GM21825 (cell line): ENCODE results near the gene SH3RF2.
A peak's percentile ranks its signal among the peaks of the same experiment; 100 is the strongest.
"Not testable (repeated sequence)": the region's sequence is repeated elsewhere in the genome, so short reads cannot be mapped to it uniquely, and the experiment has no call there.

Experiments used
- ATAC-seq: cut with Tn5 transposase; IDR thresholded peaks from one replicate; pipeline ENCODE4 v1.9.1; 2021; ENCODE audit warnings: mild to moderate bottlenecking, moderate library complexity; ENCODE audit not compliant: unreplicated experiment

SH3RF2 gene

GRCh38 chr5:146073239-146073900, 137.0 kb downstream of the SH3RF2 start:
- no peak for ATAC-seq

DNA sequence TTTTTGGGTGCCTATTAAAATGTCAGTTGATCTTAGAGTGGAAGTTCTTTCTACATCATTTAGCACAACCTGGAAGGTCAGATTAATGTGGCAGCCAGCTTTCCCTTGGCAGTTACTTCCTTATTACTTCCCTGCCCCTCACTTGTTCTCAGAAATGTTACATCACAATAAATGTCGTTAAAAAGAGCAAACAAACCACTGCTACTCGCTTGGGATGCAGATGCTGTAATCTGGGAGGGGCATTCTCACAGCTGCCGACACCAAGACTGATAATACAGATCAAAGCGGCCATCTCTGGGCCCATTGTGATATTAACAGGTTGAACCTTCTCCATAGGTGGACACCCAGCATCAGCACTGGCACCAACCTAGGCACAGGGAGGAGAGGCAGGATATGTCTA, 139.7 kb downstream of the SH3RF2 start:
- ATAC-seq, result no peak

DNA sequence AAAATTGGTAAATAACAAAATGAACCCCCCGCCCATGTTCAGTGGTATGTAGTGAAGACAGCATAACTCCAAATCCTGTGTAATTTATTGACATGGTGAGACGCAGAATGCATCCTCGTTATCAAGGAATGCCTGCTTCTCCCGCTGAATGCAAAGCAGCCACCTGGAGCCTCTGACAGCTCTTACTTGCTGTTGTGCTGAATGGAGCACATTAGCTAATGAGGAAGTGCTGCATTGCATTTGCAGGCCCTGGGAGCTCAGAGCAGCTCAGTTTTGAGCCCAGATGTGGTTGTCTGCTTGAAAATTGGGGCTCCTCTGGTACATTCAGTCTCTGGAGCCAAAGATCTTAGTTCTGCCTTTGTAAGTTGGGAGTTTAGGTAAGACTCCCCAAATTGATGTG, 140.1 kb downstream of the SH3RF2 start:
- ATAC-seq, result no peak

DNA sequence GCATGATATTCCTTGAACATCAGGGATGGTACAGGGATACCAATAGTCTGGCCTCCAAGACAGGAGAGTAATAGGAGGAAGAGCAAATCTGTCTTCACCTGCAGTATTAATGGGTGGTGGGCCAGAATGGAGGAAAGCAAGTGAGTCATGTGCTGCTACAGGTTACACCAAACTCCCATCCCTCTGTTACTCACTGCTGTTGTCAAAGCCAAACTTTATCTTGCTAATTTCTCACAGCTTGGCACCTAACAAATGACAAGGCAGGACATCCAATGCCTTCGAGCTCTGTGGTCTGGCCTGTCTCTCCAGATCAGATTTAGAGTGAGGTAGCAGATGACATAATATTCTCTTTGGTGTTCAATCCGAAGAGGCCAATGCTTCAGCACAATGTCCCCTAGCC, 142.2 kb downstream of the SH3RF2 start:
- ATAC-seq, result no peak

DNA sequence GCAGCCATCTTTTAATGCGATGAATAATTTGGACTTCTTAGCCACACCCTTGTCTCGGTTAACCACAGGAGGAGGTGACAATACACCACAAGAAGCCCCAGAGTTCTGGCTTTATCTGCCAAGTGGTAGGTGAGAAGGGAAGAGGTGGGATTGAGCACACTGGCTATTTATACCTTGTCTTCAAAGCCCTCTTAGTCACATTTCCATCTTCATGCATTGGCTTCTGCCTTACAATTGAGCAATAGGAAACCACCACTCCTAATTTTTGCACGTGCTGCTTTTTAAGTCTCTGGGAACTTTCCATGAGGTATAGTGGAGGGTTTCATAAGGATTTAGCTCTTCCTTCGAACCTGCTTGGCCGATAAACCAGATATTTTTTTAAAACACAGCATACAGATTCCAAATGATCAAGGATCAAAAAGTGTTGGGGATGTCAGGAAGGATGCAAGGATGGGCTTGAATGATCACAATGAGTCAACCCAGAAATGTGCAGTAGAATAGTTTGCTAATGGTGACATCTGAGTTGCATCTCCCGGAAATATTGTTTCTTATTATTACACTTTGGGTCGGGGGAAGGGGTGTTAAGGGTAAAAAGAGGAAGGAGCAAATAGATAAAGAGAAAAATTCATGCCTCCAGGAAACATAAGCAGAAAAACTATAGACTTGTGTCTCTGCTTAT, 143.5 kb downstream of the SH3RF2 start:
- ATAC-seq, result no peak

- no peak for ATAC-seq
Measured at GRCh38 chr5:146081556-146081955, 145.2 kb downstream of the SH3RF2 start.

GRCh38 chr5:146082798-146083197, 146.4 kb downstream of the SH3RF2 start:
- ATAC-seq, result peak; percentile 91

GRCh38 chr5:146084376-146084775, 148.0 kb downstream of the SH3RF2 start:
- ATAC-seq, result no peak

GRCh38 chr5:146088098-146088497, 151.7 kb downstream of the SH3RF2 start:
- ATAC-seq, result no peak

DNA sequence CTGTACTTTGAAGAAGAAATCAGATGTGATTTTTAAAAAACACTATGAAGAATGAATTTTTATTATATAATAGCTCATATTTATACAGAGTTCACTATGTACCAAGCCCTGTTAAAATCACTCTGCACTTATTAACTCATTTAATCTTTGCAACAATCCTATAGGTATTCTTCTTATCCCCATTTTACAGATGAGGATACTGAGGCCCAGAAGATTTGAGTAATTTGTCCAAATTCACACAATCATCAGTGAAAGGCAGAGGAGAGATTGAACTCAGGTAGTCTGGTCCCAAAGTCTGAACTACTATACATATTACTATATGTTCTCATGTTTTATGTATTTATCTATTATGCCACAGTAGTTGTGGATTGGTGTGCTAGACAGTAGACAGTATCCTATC, 152.9 kb downstream of the SH3RF2 start:
- ATAC-seq, result no peak

DNA sequence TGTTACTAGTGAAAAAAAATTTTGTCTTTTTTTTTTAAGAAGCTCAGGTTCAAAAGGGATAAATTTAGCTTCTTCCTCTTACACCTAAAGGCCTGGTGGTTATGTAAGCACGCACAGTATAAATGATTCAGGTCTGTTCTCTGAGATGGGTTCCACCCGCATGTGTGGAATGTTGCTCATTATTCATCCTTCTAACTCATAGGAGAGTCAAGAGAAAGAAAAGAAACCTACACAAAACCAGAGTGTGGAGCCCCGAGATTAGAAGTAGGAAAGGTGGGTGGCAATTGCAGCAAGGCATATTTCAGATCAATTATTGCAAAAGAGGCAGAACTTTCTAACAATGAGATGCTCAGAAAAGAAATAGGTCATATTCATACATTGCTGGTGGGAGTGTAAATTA, 155.5 kb downstream of the SH3RF2 start:
- ATAC-seq, result no peak

- no peak for ATAC-seq
Measured at GRCh38 chr5:146098047-146098446, 161.7 kb downstream of the SH3RF2 start.

DNA sequence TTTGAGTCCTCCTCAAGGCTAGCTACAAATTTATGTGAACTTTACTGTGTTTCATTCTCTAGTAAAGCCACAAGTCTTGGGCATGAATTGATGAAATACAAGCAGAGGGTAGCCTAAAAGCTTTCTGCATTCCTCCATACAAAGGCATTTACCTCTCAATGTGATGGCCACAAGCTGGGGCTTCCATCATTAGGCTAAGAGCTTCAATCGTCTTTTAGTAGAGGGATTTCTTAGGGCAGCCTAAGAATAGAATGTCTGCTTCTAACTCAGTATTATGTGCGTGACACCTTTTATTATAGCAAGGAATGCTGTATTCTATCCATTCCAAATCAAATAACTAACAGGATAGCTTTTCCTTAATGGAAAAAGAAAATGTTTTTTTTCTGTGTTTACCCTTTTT, 165.3 kb downstream of the SH3RF2 start:
- no peak for ATAC-seq

- ATAC-seq, result no peak
Measured at GRCh38 chr5:146103594-146103993, 167.2 kb downstream of the SH3RF2 start.

DNA sequence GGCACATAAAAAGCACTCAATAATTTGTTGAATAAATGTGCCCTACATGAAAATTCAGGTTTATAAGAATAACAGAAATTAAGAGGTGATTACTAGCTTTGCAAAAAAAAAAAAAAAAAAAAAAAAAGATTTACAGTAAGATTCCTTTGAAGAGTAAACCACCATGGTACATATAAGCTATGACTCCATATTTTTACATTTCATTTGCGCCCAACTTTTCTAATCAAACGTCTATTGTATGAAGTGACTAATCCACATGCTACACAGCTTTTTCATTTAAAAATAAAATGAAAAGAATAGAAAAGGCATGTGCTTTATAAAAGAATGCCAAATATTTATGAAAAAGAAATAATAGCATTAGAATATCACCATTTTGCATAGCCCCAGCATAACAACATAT, 169.1 kb downstream of the SH3RF2 start, which contains the start of gene PLAC8L1:
Gene PLAC8L1 (minus strand): TSS at position 101 of the 400 bp plus-strand sequence. CDS start 1,266 bp downstream, outside the sequence.
- ATAC-seq, result no peak

DNA sequence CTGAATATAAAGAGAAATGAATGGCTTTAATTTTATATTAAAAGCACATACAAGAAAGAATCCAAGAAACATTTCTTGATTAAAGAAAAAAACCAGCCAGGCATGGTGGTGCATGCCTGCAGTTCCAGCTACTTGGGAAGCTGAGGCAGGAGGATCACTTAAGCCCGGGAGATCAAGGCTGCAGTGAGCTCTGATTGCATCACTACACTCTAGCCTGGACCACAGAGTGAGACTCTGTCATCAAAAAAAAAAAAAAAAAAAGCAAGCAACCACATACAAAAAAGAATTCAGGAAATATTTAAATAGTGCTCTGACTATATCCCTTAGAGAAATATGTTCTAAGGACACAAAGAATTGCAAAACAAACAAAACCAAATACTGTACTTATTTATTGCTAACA, 171.5 kb downstream of the SH3RF2 start:
- ATAC-seq, result no peak

DNA sequence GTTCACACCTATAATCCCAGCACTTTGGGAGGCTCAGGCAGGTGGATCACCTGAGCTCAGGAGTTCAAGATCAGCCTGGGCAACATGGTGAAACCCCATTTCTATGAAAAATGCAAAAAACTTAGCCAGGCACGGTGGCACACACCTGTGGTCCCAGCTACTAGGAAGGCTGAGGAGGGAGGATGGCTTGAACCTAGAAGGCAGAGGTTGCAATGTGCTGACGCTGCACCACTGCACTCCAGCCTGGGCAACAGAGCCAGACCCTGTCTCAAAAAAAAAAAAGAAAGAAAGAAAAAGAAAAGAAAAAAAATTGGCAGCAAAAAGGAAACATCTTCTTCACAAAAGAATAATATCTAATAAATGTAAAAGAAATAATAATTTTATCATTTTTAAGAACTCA, 172.5 kb downstream of the SH3RF2 start:
- ATAC-seq, result not testable (repeated sequence)

- no peak for ATAC-seq
Measured at GRCh38 chr5:146109379-146109778, 173.0 kb downstream of the SH3RF2 start.

DNA sequence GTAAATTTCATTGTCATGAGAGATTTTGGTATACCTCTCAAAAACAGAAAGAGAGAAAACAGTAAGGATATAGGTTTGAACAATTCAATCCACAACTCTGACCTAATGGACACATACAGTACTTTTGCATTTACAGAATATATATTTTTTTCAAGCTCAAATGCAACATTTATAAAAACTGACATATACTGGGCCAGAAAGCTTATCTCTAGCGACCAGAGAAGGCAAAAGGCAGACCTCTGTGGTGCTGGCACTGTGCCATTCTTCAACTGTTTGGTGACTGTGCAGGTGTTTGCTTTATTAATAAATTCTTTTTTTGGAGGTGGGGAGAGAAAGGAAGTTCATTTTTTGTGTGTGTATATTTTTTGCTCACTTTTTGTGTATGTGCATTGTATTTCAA, 175.0 kb downstream of the SH3RF2 start:
- ATAC-seq, result no peak

GRCh38 chr5:146112476-146112875, 176.1 kb downstream of the SH3RF2 start:
- ATAC-seq, result no peak
